Measurements from ENCODE around the gene ADAM12. TPM values are rescaled to one million over a fixed set of nuclear protein-coding genes. Genes with fewer than 3 reads are reported as not detected.

Gene ADAM12
- total RNA-seq, 1 donor from 2014 or later: 2.1 TPM

DNA sequence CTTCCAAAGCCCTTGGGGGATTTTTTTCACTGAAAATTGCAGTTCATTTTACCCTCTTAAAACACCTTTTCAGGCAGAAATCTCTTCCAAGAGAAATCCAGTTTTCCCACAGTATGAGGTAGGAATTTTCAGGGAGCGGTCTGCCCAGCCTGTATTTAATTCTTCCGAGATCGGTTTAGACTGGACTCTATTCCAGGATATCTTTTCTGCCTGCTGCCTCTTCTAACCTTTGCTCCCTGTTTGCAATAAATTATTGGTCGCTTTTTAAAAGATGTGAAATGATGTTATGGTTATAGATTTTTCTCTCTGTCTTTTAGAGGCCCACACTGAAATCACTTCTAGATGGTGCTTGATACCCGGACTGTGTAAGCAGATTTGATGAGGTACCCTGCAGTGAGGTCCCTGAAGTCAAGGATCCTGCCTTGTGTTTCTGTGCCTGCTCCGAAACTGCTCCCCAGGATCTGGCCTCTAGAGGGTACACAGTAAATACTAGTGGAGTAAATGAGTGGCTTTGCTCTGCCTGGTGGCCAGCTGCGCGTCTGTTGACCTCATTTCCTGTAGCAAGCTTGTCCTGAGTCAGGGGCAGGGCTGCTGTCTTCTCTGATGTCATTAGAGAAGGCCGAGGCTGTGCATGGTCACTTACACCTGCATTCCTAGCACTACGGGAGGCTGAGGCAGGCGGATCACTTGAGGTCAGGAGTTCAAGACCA, 300.3 kb downstream of the ADAM12 start:
- no peak for DNase-seq (ENCODE audit: low spot score)

DNA sequence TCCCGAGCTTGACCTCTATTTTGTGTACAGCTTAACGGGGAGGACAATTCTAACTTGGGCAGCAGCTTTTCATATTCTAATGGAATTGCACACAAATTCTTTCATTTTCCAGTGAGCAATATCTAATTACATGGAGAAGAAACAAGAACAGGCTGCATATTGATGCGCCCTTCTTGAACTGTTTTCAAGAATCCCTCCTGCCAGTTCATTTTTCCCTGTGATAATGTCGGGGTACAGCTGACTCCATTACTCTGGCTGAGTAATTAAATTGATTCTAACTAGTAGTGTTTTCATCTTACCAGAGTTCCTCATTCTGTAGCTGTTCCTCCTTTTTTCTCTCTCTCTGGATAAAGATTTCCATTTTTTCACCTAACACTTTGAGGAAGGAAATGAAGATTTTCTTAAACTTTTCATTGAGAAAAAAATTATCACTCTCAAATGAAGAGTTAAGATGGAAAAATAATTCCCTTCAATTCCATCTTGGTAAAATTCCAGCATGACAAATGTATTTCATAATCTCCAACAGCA, 301.1 kb downstream of the ADAM12 start:
- DNase-seq (ENCODE audit: low spot score): no peak

GRCh38 chr10:126085806-126086205, 302.5 kb downstream of the ADAM12 start:
- no peak for DNase-seq (ENCODE audit: low spot score)

- DNase-seq (ENCODE audit: low spot score): no peak
Observed at GRCh38 chr10:126084369-126084768, 303.9 kb downstream of the ADAM12 start.

- no peak for DNase-seq (ENCODE audit: low spot score)
Observed at GRCh38 chr10:126083009-126083408, 305.3 kb downstream of the ADAM12 start.

DNA sequence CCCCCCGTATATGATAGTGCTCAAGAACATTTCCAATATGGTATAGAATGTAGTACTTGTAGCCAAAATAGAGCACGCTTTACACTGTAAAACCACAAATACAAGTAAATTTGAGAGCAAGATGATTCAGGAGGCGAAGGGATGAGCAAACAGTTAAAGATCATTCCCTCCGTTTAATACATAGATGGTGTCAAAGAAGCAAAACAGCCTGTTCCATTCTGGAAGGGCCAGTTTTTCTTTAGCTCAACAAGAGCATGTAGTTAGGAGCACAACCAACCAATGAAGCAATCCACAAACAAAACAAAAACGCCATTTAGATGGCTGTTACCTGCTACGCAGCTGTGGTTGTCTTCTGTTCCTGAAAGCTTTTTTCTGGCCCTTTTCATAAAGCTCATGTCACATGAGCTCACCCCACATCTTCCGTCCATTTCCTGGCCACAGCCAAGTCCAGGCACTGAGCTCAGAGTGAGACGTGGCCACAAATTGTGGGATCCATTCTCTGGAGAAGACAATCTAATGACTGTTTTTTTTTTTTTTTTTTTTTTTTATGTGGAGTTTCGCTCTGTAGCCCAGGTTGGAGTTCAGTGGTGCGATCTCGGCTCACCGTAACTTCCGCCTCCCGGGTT, 306.3 kb downstream of the ADAM12 start:
- DNase-seq (ENCODE audit: low spot score): no peak

- DNase-seq (ENCODE audit: low spot score): no peak
Observed at GRCh38 chr10:126080879-126081411, 307.3 kb downstream of the ADAM12 start.

- no peak for DNase-seq (ENCODE audit: low spot score)
Observed at GRCh38 chr10:126080291-126080825, 307.9 kb downstream of the ADAM12 start.

DNA sequence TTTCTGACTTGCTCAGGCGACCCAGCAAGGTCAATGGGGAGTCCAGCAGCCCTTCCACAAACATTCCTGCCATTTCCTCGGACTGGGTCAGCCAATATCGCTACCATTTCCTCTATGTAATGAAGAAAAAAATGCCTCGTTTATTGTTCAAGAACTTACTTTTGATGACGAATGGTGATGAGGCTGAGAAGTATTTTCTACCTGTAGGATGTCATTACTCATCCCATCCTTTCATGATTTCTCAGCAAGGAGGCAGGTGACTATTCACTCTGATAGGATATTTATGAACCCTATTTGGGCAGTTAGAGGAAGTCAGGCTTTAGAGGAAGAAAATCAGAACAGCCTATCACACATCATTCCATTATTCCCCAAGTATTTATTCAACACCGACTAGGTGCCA, 313.3 kb downstream of the ADAM12 start:
- DNase-seq (ENCODE audit: low spot score): no peak

DNA sequence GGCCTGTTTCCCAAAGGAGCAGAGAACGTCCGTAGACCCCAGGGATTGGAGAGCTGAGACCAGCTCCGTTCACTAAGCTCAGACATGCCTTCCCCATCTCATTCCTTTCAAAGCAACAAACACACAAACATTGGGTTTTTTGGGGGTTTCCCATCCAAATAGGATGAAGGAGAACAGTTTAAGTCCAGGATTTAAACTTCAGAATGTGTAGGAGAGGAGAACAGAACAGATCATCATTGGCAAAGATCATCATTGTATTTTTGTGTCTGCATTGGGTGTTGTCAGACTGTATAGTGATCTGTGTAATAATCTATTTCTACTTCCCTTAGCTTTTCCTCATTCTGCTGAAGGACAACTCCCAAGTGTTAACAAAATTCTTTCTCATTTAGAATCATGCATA, 314.0 kb downstream of the ADAM12 start:
- DNase-seq (ENCODE audit: low spot score): no peak

DNA sequence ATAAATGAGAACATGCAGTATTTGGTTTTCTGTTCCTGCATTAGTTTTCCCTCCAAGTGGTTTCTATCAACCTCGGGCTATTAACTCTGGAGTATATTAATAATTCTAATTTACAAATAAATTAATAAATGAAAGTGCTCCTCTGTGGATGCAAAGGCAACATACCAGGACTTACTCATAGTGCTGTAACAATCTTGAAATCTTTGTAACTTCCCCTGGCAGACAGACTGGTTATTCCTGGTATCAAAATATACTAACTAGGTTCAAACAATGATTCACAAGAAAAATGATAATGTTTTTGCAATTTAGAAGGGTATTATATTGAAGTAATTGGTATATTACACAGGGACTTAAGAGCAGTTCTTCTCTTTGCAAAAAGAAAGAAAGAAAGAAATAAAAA, 314.7 kb downstream of the ADAM12 start:
- DNase-seq (ENCODE audit: low spot score): no peak

DNA sequence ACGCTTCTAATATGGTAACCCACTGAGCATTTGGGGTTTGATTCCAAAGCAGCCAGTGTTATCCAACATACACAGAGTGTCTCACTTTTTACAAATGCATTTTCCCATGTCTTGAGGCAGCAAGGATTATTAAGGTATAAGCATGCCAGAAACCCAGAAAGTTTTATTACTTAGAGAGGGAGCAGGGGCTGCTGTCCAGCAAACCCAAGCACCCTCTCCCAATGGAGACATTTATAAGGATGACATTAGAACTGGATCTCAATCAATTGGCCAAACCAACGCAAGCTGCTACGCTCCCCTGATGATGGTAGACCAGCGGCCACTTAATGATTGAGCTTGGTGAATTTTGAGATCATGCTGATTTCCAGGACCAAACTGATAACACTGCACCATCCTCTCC, 315.7 kb downstream of the ADAM12 start:
- no peak for DNase-seq (ENCODE audit: low spot score)

DNA sequence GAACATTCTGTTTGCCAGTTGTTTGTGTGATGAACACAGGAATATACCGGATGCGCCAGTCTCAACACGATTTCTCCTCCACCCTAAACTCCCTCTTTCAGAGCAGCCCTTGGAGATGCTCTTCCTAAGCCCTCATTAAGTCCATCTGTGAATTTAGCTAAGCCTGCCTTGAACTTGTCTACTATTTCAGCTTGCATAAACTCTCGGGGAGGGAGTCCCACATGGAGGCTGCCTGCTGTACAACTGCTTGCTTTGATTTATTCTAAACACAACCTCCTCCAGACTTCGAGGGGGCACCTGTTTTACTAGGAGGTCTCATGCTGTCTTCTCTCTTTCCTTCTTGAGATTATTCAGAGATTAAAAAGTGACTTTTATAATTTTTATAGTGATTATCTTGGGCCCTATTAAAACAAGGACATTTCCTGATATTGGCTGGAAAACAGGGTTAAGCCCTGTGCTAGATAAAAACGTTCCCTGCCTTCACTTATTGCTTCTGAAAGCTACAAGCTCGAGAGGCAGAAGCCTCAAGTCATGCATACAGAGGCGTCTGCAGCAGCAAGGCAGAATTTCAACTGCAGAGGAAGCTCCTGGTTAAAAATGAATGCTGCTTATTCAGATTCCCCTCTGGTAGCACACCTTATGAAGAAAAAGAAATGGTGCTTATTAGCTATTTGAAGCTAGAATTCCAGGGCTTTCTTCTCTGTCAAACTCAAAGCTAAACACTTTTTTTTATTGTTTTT, 317.6 kb downstream of the ADAM12 start:
- DNase-seq (ENCODE audit: low spot score): no peak

DNA sequence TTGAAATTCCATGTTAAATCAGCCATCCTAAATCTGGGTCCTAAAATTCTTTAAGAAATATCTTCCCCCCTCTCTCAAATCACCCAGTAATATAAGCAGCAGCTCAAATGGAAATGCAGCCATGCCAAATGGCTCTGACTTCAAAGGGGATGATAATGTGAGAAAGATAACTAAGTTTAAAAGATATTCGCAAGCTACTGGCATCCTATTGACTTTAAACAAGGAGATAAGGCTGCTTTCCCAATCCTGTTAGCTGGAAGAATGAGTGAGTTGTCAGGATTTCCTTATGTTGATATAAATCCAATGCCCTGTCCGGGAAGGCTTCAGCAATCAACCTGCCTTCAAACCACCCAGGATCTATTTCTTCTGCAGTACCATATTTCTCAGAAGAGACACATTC, 320.0 kb downstream of the ADAM12 start:
- DNase-seq (ENCODE audit: low spot score): no peak

DNA sequence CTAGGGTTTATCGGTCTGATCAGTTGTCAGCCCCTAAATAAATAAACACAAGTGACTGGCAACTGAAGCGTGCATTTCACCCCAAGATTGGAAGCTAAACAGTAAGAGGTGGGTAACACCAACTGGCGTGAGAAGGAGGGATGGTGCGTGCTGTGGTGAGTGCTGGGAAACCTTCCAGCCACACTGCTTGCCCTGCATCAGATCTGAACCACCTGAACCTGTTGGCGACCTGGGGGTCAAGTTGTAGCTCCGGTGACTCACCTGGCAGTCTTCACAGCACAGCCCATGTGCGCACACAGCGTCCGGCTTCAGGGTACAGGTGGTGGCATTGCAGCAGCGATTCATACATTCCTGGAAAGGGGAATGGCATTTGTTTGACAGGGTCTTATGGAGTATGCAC, 321.8 kb downstream of the ADAM12 start:
- DNase-seq (ENCODE audit: low spot score): no peak

- DNase-seq (ENCODE audit: low spot score): no peak
Observed at GRCh38 chr10:126065751-126066377, 322.4 kb downstream of the ADAM12 start.

GRCh38 chr10:126064512-126064911, 323.8 kb downstream of the ADAM12 start:
- DNase-seq (ENCODE audit: low spot score): no peak

GRCh38 chr10:126063353-126063791, 324.9 kb downstream of the ADAM12 start:
- no peak for DNase-seq (ENCODE audit: low spot score)

DNA sequence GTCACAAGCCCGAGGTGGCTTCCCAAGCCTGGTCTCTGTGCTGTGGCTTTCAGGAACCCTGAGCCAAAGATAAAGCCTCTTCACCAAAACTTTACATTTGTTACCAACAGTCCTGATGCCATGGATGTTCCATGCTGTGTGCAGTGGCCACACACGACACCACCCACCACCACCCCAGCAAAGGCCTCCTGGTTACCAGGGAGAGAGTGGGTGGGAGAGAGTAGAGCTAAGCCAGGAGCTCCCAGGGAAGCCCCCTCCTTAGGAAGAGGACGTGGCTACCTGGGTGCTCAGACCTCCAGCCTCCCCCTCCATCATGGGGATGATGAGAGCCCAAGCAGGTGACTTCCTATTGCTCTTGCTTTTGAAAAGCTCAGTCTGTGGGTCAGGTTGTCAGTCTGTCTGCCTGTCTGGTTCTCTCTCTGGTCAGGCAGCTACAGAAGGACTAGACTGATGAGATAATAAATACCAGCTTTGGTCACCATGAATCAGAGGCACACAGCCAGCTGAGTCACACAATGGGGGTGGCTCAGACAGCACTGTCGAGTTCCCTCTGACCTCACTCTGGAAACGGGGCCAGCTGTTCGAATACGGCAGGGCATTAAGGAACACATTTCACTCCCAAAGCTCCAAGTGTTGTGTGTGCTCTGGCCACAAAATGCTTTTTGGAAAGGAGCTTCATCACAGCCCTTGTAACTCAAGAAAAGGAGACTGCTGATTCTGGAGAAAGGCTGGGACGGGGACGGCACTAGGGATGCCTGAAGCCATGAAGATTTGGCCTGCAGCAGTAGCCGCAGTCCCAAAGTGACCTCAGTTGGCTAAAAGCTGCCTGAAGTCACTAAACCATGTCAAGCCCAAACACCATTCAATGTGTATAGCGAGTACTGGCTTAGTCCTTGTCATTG, 325.9 kb downstream of the ADAM12 start:
- DNase-seq (ENCODE audit: low spot score): peak; percentile 57

DNA sequence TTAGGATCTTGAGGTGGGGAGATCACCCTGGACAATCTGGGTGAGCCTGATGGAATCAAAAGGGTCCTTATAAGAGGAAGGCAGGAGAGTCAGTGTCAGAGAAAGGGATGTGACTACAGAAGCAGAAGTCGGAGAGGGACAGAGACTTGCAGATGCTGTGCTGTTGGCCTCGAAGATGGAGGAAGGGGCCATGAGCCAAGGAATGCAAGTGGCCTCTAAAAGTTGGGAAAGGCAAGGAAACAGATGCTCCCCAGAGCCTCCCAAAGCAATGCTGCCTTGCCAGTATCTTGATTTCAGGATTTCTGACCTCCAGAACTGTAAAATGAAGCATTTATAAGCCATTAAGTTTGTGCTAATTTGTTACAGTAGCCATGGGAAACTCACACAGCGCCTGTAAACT, 326.8 kb downstream of the ADAM12 start:
- no peak for DNase-seq (ENCODE audit: low spot score)
